ENCODE measurements around the gene HTR4.
"Not testable (repeated sequence)": the region's sequence is repeated elsewhere in the genome, so short reads cannot be mapped to it uniquely, and the experiment has no call there.

The HTR4 gene

DNA sequence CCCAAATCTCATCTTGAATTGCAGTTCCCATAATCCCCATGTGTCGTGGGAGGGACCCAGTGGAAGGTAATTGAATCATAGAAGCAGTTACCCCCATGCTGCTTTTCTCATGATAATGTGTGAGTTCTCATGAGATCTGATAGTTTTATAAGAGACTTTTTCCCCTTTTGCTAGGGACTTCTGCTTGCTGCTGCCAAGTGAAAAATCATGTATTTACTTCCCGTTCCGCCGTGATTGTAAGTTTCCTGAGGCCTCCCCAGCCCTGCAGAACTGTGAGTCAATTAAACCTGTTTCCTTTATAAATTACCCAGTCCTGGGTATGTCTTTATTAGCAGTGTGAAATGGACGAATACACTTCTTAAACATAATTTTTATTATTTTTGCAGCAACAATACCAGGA, 185.6 kb downstream of the HTR4 start:
- DNase-seq: not testable (repeated sequence)

DNA sequence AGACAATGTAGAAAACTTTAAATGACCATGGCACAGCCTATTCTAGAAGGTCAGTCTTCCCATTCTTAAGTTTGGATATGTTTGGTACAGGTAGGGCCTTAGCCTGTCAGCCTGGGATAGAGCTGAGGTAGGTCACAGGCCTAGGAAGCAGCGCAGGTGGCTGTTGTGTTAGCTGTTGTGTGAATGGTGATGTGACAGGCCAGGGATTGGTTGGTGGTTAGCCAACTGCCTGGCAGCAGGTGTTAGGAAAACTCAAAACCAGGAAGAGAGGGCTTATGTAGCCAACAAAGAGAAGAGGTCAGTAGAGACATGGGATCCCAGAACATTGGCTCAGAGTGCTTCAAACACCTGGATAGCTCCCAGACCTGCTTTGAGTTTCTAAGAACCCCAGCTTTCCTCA, 186.4 kb downstream of the HTR4 start:
- DNase-seq: no peak

DNA sequence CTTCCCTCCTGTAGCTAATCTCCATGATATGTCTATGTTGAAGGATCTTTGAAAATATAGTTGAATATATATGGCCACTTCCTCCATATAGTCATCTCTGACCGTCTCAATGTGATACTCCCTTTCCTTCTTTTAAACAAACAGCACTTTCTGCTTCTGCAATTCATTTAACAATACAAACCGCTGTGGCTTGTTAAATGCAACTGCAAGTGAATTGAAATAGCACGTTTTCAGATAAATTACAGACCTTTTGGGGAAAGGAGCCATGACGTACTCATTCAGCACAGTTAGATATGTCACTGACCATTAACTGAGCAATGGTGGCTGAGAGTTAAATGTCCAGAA, 188.1 kb downstream of the HTR4 start:
- no peak for DNase-seq

DNA sequence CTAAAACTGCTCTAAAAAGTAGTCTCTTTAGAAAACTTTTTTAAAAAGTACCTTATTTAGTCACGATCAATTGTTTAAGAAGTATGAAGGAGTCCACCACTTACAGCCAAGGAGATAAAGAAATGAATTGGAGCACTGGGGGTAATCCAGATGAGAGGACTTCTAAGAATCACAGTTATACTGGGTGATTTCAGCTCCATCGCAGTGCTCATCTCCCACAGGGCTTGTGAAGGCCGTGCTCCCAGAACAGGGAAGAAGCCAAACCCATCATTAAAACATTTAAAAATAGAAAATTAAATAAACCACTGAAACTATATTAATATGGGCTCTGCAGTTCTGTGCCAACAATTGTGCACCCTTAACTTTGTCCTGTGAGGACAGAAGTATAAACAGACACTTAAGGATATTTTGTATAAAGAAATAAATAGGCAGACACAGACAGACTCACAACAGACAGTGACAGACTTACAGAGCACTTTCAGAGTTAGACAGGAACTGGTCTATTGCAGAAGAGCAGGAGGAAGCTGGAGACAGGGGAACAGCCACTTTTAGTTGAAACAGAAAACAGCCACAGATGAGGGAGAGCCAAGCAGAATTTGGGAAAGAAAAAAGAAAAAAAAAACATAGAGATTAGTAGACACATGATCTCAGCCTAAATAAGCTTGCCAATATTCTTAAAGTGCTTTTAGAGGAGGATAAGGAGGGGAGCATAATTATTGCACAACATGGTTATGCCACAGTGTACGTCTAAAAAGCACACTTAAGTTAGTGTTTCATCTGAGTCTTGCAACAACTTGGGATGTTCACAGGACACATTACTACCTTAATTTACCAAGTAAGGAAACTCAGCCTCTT, 188.7 kb downstream of the HTR4 start:
- DNase-seq: no peak

DNA sequence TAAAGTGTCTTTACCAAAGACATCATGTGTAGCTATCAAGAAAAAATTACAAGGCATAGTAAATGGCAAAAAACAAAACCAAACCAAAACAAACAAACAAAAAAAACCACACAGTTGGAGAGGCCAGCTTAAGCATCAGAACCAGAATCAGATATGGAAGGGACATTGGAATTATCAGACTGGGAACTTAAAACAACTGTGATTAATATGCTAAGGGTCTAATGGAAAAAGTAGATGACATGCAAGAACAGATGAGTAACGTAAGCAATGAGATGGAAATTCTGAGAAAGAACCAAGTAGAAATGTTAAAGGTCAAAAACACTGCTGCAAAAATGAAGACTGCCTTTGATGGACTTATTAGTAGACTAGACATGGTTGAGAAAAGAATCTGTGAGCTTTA, 194.7 kb downstream of the HTR4 start:
- no peak for DNase-seq

DNA sequence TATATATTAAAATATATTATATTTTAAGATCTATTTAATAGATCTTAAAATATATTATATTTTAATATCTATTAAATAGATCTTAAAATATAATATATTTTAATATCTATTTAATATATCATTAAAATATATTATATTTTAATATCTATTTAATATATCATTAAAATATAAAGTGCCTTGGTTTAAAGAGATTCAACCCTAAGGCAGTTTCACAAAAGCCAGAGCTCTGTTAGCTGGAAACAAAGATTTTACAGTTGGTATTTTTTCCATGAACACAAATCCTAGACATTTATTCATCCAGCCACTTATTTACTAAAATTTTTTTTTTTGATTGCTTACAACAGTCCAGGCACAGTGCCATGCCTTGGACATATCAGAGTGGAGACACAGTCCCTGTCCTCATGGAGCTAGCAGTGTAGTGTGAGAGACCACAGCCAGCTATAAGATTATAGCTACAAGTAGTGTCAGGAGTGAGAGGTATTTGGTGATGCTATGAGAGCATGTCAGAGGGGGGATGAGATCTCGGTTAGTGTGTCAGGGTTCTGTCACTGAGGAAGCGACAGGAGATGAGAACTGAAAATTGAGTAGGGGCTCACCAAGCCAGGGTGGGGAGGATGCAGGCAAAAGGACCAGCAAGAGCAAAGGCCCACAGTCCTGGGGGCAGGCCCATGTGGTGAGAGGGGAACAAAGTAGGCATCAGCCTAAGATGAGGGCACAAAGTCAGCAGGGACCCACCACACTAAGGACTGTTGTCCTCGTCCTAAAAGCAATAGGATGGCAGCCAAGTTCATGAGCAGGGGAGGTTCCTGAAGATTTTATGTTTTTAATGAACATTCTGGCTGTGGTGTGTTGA, 196.1 kb downstream of the HTR4 start:
- no peak for DNase-seq

DNA sequence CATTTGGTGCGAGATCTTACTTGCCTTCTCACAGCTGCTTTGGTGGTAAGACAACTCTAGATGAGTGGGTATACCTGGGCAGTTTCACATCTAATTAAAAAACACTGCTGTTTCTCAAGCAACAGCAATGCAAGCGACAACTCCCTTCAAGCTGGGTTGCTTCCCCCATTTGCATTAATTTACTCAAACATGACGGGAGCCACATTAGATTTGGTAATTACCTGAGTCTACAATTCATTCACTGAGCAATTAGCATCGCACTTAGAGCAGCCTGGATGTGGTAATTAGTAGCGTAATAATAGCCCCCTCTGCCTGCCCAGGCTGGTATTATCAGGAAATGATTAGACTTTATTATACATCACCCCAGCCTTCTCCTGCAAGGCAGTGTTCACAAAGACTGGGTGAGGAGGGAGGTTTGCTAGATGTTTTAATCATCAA, 197.1 kb downstream of the HTR4 start:
- DNase-seq: peak; percentile 45

DNA sequence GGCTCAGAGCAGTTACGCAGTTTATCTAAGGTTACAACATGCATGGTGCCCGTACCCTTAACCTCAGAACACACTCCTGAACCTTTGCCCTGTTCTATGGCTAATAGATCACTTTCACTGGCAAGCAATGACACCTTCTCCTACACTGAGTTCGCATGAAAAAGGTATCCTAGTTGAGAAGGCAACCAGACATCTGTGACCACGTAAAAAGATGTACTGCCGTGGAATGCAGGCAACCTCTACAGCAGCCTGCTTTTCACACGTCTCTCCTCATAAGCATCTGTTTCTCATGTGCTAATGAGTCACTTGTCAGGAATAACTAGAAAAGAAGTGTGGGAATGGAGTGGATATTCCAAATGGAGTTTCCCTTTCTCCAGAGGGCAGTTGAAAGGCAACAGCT, 199.1 kb downstream of the HTR4 start:
- no peak for DNase-seq

DNA sequence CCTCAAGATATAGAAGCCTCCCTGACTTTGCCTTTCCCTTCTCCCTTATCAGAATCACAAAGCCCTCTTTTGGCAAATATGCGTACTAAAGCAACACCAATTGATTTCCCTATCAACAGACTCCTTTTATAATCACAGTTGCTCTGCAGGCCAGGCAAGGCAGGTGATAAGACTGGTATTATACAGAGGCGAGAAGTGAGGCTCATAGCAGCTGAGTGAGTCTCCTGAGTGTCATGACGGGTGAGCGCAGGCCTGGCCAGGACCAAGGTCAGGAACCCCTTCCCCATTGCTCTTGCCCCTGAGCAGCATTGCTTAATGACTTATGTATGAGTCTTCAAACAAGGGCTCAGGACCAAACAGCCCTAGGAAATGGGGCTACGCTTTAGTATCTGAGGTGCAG, 199.8 kb downstream of the HTR4 start:
- DNase-seq: no peak

DNA sequence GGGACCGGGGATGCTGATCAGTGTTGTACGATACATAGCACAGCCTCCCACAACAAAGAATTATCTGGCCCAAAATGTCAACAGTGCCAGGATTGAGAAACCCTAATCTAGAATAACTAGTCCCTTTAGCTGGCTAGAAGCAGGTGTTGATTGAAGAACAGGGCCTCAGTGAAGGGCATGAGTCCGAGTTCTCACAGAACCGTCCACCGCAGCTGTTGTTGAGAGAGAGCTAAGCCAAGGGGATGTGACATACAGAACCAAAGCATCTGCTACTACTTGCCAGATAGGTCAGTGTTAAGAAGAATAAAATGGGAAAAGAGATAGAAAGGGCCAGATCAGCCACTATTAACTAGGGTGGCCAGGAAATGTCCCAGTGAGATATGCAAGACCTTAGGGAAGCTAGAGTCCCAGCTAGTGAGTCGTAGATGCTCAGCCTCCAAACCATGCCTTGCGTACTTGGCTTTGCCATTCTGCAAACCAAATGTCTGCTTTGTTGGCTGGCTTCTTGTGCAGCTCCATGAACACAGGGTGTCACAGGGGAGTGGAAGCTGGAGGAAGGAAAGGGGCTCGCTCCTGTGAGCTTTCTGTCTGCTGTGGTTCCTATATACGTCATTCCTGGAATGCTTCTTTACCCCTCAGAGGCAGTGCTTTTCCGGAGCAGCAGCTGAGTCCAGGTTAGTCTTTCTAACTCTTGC, 201.7 kb downstream of the HTR4 start:
- no peak for DNase-seq

DNA sequence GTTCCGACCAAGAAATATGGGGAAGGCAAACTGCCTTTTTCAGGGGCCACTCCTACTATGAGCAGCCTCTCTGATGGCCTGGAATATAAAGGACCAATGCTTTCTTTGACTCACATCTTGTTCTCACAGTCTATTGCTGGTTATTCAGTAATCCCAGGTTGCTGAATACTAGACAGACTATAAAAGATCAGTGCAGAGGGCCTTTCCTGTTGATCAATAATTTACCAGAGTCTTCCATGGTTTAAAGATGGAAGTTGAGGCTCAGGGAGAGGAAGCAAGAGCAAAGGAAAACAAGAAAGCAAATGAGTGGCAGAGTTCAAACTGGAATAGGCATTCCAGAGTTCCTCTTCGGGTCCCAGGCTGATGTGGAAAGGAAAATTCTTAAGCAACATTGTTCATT, 207.7 kb downstream of the HTR4 start:
- DNase-seq: no peak

DNA sequence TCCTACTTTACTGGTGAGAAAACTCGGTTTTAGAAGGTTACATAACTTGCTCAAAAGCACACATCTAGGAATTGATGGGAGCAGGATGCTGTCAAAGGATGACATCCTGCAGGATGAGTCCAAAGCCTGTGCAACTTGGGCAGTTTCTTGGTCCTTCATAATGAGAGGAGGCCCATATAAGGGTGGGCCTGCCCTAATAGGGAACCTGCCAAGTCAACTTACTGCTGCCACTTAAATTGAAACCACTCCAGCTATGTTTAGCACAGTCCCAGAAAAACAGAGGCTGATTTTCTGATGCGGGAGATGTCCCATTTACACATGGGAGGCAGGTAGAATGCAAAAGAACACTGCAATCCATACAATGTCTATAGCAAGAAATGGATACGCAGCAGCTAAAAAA, 208.7 kb downstream of the HTR4 start:
- no peak for DNase-seq

DNA sequence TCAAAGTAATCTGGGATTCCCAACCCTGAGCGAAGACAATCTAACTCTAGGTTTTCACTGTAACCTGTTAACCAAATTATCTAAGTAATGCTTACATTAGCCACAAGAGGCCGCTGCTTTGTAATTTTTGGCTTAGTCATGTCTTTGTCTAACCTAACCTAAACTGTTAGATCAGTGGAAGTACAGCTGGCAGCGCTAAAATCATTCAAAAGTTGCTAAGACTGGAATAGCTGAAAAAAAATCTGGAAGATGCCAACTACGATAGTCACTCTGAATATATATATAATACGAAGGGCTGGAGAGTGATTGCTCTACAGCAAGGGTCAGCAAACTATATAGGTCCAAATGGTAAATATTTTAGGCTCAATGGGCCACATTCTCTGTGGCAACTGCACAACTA, 210.3 kb downstream of the HTR4 start:
- DNase-seq: peak; percentile 57

DNA sequence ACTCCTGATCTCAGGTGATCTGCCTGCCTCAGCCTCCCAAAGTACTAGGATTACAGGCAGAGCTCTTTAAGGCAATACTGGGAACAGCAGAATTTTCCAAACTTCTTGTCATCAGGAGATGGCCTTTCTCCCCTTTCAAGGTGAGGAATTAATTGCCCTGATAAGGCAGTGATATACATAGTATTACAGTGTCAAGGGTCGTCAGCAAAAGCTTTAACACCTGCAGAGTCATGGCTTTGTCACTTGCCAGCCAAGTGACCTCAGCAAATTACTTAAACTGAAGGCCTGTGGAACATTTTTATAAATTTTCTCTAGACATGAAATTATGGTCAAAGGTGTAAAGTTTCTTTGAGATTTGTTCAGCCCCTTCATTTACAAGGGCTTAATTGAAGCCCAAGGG, 211.1 kb downstream of the HTR4 start:
- DNase-seq: no peak

DNA sequence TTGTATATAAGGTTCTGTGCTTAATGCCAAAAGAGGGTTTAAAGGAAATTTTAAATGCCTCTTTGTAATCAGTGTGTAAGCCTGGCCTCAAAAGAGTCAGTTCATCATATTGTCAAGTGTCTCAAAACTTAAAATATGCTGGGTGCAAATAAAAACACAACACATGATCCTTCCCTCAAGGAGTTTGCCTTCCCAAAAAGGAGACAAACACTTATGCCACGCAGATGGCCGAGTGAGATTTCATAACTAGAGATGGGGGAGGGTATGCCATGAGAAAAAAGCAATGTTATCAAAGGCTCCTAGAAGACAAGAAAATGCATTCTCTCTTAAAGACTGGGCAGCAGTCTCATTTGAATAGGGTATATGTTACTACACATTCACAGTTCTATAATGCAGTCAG, 215.4 kb downstream of the HTR4 start:
- no peak for DNase-seq

DNA sequence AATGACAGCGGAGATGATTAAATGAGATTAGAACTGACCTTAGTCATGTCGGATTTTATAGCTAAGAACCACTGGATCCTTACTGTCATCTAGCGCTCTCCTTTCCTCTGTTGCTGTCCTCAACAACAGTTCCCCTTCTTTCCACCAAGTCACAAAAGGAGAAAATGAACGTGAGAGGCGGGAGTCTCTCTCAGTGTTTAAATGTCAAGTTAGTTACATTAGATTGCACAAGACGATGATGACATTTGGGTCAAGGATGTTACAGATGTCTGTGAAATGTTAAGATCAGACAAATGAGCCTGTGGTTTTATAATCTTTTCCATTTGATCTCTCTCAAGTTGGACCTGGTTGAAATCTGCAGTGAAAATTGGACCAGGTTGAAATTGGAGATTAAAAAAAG, 217.1 kb downstream of the HTR4 start:
- DNase-seq: no peak

DNA sequence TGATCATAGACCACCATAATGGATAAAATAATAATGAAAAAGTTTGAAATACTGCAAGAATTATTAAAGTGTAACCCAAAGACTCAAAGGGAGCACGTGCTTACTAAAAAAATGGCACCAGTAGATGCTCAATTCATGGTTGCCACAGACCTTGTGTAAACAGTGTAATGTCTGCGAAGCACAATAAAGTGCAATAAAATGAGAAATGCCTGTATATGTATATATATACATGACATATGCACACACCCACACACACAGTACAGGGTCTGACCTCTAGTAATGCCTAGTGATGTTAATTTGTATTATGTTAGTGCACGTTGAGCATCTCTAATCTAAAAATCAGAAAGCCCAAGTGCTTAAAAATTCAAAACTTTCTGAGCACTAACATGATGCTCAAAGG, 218.3 kb downstream of the HTR4 start:
- DNase-seq: no peak

DNA sequence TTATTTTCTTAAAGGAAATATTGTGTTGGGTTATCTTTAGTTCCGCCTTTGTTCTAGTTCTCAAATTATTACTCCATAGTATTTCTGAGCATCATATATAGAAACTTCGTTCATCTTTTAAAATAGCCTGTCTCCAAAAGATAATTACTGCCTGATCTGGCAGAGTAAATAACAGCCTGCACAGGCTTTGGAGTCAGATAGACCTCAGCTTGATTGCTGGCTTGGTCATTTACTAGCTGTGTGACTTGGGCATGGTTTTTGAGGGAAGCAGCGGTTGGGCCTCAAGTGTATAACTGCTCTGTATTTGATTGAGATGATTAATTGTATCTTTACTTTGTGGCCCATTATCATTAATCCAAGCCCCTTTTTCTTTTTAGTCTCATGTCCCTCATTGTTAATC, 220.5 kb downstream of the HTR4 start:
- no peak for DNase-seq
